AG09319 (cell line): ENCODE measurements around the gene CTBP1.

Source experiments
- DNase-seq: peaks from one replicate; pipeline ENCODE4 v3.0.0-alpha.2; 2010; ENCODE audit warnings: low read depth; ENCODE audit errors: extremely low read depth
- TF ChIP-seq, protein P1 (sequence below): IDR thresholded peaks from 2 replicates; pipeline ENCODE4 v1.5.1; 2011; ENCODE audit warnings: low read depth, mild to moderate bottlenecking, inconsistent platforms, low read length, moderate library complexity

Gene CTBP1

DNA sequence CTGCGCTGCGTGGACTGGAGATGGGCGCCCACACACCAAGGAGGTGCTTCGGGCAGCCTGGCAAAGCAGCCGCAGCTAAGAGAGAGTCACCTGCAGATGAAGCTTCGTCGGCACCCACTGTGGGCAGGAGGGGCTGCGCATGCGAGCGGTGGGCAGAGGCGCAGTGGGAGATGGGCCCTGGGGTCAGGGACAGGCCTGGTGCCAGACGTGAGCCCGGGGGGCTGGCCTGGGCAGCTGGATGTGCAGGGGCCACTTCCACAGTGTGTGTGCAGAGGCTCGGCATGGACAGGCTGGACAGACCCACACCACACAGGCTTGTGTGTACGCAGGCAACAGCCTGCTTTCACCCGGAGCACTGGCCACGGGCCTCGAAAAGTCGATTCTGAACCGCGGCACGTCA, 18.6 kb downstream of the CTBP1 start:
- TF ChIP-seq, protein P1, sequence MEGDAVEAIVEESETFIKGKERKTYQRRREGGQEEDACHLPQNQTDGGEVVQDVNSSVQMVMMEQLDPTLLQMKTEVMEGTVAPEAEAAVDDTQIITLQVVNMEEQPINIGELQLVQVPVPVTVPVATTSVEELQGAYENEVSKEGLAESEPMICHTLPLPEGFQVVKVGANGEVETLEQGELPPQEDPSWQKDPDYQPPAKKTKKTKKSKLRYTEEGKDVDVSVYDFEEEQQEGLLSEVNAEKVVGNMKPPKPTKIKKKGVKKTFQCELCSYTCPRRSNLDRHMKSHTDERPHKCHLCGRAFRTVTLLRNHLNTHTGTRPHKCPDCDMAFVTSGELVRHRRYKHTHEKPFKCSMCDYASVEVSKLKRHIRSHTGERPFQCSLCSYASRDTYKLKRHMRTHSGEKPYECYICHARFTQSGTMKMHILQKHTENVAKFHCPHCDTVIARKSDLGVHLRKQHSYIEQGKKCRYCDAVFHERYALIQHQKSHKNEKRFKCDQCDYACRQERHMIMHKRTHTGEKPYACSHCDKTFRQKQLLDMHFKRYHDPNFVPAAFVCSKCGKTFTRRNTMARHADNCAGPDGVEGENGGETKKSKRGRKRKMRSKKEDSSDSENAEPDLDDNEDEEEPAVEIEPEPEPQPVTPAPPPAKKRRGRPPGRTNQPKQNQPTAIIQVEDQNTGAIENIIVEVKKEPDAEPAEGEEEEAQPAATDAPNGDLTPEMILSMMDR, result no peak

DNA sequence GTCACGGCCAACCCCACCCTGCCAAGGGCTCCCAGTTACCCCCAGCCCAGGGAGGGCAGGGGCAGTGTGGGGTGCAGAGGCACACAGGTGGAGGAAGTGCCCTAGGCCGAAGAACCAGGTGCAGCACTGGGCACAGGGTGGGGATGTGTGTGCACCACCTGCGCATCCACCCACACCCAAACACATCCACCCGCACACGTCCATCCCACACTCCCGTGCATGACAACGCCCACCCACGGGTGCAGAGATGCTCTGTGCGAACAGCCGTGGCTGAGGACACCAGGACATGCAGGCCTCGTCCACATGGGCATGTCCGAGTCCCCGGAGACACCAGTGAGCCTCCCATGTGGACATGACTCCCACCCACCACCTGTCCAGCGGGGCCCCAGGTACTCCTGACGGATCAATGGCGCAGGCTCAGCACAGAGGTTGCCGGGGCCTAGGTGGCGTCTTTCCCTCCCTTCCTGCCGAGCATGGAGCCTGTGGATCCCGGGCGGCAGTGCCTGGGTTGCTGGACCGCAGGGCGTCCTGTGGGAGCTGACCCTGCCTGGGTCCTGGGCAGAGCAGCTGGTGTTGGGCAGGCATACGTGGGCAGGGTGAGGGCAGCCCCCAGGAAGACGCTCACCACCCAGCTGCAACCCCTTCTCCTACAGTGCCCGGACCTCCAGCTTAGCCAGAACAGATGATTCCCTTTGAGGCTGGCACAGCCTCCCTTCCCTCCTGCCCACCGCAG, 19.6 kb downstream of the CTBP1 start:
- DNase-seq, result no peak
- TF ChIP-seq, protein P1, result no peak

More for the DNA sequence above, 18.6 kb downstream of the CTBP1 start:
- DNase-seq, result no peak

- no peak for DNase-seq
- TF ChIP-seq, protein P1, result no peak
Observed at GRCh38 chr4:1227816-1228215, 21.1 kb downstream of the CTBP1 start.

GRCh38 chr4:1226598-1226997, 22.3 kb downstream of the CTBP1 start:
- TF ChIP-seq, protein P1, result no peak

GRCh38 chr4:1226144-1226481, 22.8 kb downstream of the CTBP1 start:
- TF ChIP-seq, protein P1, result no peak
- no peak for DNase-seq

More at GRCh38 chr4:1226598-1226997, 22.3 kb downstream of the CTBP1 start:
- no peak for DNase-seq

DNA sequence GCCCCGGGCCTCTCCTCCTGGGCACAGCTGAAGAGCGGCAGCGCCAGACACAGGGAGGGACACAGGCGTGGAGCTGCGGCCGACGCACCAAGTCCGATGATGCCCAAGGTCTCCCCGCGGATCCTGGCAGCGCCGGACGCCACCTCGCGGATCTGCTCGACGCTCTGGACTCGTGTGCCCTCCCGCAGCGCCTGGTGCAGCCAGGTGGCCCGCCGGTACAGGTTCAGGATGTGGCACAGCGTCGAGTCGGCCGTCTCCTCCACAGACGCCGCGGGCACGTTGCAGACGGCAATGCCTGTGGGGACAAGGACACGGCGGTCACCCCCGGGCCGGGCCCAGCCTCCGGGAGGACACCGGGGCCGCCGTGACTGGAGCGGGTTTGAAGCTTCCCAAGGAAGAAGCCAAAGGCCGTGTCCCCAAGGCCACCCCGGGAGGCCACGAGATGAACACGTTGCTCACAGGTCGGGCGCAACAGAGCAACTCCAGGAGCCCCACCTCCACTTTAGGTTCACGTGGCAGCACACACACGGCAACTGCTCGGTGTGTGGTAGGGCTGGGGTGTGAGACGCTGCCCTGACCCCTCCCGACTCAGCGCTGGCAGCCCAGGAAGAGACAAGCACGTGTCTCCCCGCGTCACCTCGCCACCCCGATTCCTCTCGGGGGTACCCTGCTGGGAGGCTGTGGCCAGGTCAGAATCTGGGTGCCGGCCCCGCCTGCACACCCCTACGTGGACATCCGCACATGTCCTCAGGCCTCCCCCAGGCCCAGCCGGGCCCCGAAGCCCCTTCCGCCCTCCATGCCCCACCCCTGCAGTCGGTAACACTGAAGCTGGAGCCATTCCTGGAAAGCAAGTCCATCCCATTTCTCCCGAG, 23.4 kb downstream of the CTBP1 start:
- DNase-seq, result no peak
- TF ChIP-seq, protein P1, result no peak
